ENCODE measurements around the gene PON1.

The PON1 gene

DNA sequence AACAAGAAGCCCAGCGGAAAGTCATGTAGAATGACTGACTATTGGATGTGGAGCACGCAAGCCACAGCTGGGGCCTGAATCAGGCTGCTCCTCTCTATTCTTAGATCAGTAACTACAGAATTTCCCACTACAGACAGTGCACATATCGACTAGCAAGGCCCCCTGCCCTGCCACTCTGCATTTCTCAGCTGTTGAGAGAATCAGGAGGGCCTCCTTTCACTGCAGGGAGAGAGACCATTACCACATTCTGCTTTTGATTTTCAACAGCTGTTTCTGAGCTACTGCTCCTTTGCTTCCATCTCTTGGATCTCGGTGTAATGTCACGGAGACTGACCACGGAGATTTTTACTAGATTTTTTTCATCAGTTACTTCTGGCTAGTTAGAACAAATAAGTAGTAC lies 73.8 kb downstream of the PON1 start:
- DNase-seq, result no peak
